GM21576 (cell line): ENCODE data around the gene MPST.

Experiments
- ATAC-seq: cut with Tn5 transposase; IDR thresholded peaks from one replicate; pipeline ENCODE4 v1.9.1; 2021; ENCODE audit warnings: mild to moderate bottlenecking, moderate library complexity; ENCODE audit not compliant: unreplicated experiment

Gene MPST

GRCh38 chr22:37000676-37001534, 18.6 kb upstream of the MPST start:
- ATAC-seq = no peak

GRCh38 chr22:37001826-37002225, 17.7 kb upstream of the MPST start:
- no peak for ATAC-seq

- ATAC-seq = no peak
Measured at GRCh38 chr22:37002633-37003032, 16.9 kb upstream of the MPST start.

GRCh38 chr22:37007651-37008050, 11.9 kb upstream of the MPST start:
- no peak for ATAC-seq

GRCh38 chr22:37008365-37008764, 11.2 kb upstream of the MPST start:
- ATAC-seq = no peak

GRCh38 chr22:37009490-37009889, 10.1 kb upstream of the MPST start:
- ATAC-seq = no peak

GRCh38 chr22:37010174-37010573, 9.4 kb upstream of the MPST start:
- no peak for ATAC-seq

- no peak for ATAC-seq
Measured at GRCh38 chr22:37010976-37011375, 8.6 kb upstream of the MPST start.

GRCh38 chr22:37011472-37011871, 8.1 kb upstream of the MPST start:
- ATAC-seq = no peak

GRCh38 chr22:37012262-37012904, 7.2 kb upstream of the MPST start:
- no peak for ATAC-seq

GRCh38 chr22:37012956-37013355, 6.6 kb upstream of the MPST start:
- no peak for ATAC-seq

- ATAC-seq = no peak
Measured at GRCh38 chr22:37014415-37014806, 5.1 kb upstream of the MPST start.

GRCh38 chr22:37014835-37015586, 4.5 kb upstream of the MPST start:
- no peak for ATAC-seq

- no peak for ATAC-seq
Measured at GRCh38 chr22:37015587-37015878, 4.0 kb upstream of the MPST start.

- ATAC-seq = no peak
Measured at GRCh38 chr22:37016134-37016910, 3.2 kb upstream of the MPST start.

- no peak for ATAC-seq
Measured at GRCh38 chr22:37017356-37017755, 2.2 kb upstream of the MPST start.

GRCh38 chr22:37018086-37018814, 1.3 kb upstream of the MPST start:
- ATAC-seq = no peak

- ATAC-seq = peak; percentile 15
Measured at GRCh38 chr22:37018815-37019308, 680 bp upstream of the MPST start.

GRCh38 chr22:37020192-37020479, 594 bp downstream of the MPST start:
- ATAC-seq = no peak

GRCh38 chr22:37021041-37021440, 1.5 kb downstream of the MPST start:
- no peak for ATAC-seq
